Measurements from ENCODE around the gene PC. TPM values are rescaled to one million over a fixed set of nuclear protein-coding genes. Genes with fewer than 3 reads are reported as not detected.

The PC gene
- total and polyA plus RNA-seq, 2 experiments from 2014 or later, result 18.3 to 21.7 TPM

DNA sequence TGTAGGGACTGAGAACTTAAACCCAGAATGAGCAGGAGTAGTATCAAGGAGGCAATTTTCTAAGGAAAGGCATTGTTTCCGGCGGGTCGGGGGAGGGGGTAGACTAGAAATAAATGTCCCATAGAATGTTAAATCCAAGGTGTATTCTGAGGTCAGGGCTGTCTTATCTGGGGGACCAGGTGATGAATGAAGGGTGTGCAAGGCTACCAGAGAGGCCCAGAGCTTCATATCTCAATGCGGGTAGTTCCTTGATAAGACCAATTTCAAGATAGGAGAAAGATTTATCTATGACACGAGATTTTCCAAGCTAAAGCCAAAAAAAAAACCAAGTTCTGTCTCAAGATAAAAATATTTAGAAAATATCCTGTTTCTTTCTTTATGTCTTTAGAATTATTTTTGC, 123.2 kb downstream of the PC start:
- no peak overlapping the region for H3K27ac ChIP-seq (ENCODE audit: low read depth)

More for the DNA sequence above, 123.2 kb downstream of the PC start:
- Histone ChIP-seq H3K4me1 (ENCODE audit: insufficient read depth) (no peaks in the 10 kb centered on the region), H4K20me1 (replicated peaks; ENCODE audit: insufficient read depth) (no peaks in the 10 kb centered on the region), H3K4me3 (no peak overlapping the region), H3K36me3 (ENCODE audit: insufficient read depth) (no peaks in the 10 kb centered on the region), H3K4me2 (no peak overlapping the region), H3K79me2 (replicated peaks; ENCODE audit: insufficient read depth) (no peaks in the 10 kb centered on the region), H3K27me3 (ENCODE audit: insufficient read depth) (no peaks in the 10 kb centered on the region), H2AFZ (no peak overlapping the region), H3F3A (replicated peaks; ENCODE audit: low read depth) (0 out of 2 replicates have a peak, but pooled peaks cover 5% of the 10 kb centered on the region), H3K9me2 (ENCODE audit: insufficient read depth) (no peaks in the 10 kb centered on the region)
- Mint-ChIP-seq H3K4me1 (peaks cover 2% of the 10 kb centered on the region; the same call in 2 of the 3 replicates), H3K4me3 (no peak overlapping the region), H3K9me3 (no peaks in the 10 kb centered on the region), H3K36me3 (ENCODE audit: low read depth) (no peaks in the 10 kb centered on the region), H3K27ac (peak overlapping the region; percentile 64), H3K27me3 (ENCODE audit: insufficient read depth, low read depth, poor library complexity) (peaks cover 2% of the 10 kb centered on the region)
- no peak for DNase-seq (ENCODE audit: low spot score)
- no peak for TF ChIP-seq JUNB (IDR thresholded peaks at IDR 0.05; ENCODE audit: unreplicated experiment)
- no peak for TF ChIP-seq STAT1 (IDR thresholded peaks at IDR 0.05; ENCODE audit: unreplicated experiment)
- TF ChIP-seq, protein P1, sequence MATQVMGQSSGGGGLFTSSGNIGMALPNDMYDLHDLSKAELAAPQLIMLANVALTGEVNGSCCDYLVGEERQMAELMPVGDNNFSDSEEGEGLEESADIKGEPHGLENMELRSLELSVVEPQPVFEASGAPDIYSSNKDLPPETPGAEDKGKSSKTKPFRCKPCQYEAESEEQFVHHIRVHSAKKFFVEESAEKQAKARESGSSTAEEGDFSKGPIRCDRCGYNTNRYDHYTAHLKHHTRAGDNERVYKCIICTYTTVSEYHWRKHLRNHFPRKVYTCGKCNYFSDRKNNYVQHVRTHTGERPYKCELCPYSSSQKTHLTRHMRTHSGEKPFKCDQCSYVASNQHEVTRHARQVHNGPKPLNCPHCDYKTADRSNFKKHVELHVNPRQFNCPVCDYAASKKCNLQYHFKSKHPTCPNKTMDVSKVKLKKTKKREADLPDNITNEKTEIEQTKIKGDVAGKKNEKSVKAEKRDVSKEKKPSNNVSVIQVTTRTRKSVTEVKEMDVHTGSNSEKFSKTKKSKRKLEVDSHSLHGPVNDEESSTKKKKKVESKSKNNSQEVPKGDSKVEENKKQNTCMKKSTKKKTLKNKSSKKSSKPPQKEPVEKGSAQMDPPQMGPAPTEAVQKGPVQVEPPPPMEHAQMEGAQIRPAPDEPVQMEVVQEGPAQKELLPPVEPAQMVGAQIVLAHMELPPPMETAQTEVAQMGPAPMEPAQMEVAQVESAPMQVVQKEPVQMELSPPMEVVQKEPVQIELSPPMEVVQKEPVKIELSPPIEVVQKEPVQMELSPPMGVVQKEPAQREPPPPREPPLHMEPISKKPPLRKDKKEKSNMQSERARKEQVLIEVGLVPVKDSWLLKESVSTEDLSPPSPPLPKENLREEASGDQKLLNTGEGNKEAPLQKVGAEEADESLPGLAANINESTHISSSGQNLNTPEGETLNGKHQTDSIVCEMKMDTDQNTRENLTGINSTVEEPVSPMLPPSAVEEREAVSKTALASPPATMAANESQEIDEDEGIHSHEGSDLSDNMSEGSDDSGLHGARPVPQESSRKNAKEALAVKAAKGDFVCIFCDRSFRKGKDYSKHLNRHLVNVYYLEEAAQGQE (IDR thresholded peaks at IDR 0.05; ENCODE audit: unreplicated experiment), result no peak
- TF ChIP-seq ZNF331 (CRISPR knock-in tag; IDR thresholded peaks at IDR 0.05; ENCODE audit: low read depth), result no peak
- TF ChIP-seq, protein P2, sequence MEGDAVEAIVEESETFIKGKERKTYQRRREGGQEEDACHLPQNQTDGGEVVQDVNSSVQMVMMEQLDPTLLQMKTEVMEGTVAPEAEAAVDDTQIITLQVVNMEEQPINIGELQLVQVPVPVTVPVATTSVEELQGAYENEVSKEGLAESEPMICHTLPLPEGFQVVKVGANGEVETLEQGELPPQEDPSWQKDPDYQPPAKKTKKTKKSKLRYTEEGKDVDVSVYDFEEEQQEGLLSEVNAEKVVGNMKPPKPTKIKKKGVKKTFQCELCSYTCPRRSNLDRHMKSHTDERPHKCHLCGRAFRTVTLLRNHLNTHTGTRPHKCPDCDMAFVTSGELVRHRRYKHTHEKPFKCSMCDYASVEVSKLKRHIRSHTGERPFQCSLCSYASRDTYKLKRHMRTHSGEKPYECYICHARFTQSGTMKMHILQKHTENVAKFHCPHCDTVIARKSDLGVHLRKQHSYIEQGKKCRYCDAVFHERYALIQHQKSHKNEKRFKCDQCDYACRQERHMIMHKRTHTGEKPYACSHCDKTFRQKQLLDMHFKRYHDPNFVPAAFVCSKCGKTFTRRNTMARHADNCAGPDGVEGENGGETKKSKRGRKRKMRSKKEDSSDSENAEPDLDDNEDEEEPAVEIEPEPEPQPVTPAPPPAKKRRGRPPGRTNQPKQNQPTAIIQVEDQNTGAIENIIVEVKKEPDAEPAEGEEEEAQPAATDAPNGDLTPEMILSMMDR (conservative IDR thresholded peaks at IDR 0.05; ENCODE audit: low read depth in 2 of 2), result no peak
- TF ChIP-seq, protein P3, sequence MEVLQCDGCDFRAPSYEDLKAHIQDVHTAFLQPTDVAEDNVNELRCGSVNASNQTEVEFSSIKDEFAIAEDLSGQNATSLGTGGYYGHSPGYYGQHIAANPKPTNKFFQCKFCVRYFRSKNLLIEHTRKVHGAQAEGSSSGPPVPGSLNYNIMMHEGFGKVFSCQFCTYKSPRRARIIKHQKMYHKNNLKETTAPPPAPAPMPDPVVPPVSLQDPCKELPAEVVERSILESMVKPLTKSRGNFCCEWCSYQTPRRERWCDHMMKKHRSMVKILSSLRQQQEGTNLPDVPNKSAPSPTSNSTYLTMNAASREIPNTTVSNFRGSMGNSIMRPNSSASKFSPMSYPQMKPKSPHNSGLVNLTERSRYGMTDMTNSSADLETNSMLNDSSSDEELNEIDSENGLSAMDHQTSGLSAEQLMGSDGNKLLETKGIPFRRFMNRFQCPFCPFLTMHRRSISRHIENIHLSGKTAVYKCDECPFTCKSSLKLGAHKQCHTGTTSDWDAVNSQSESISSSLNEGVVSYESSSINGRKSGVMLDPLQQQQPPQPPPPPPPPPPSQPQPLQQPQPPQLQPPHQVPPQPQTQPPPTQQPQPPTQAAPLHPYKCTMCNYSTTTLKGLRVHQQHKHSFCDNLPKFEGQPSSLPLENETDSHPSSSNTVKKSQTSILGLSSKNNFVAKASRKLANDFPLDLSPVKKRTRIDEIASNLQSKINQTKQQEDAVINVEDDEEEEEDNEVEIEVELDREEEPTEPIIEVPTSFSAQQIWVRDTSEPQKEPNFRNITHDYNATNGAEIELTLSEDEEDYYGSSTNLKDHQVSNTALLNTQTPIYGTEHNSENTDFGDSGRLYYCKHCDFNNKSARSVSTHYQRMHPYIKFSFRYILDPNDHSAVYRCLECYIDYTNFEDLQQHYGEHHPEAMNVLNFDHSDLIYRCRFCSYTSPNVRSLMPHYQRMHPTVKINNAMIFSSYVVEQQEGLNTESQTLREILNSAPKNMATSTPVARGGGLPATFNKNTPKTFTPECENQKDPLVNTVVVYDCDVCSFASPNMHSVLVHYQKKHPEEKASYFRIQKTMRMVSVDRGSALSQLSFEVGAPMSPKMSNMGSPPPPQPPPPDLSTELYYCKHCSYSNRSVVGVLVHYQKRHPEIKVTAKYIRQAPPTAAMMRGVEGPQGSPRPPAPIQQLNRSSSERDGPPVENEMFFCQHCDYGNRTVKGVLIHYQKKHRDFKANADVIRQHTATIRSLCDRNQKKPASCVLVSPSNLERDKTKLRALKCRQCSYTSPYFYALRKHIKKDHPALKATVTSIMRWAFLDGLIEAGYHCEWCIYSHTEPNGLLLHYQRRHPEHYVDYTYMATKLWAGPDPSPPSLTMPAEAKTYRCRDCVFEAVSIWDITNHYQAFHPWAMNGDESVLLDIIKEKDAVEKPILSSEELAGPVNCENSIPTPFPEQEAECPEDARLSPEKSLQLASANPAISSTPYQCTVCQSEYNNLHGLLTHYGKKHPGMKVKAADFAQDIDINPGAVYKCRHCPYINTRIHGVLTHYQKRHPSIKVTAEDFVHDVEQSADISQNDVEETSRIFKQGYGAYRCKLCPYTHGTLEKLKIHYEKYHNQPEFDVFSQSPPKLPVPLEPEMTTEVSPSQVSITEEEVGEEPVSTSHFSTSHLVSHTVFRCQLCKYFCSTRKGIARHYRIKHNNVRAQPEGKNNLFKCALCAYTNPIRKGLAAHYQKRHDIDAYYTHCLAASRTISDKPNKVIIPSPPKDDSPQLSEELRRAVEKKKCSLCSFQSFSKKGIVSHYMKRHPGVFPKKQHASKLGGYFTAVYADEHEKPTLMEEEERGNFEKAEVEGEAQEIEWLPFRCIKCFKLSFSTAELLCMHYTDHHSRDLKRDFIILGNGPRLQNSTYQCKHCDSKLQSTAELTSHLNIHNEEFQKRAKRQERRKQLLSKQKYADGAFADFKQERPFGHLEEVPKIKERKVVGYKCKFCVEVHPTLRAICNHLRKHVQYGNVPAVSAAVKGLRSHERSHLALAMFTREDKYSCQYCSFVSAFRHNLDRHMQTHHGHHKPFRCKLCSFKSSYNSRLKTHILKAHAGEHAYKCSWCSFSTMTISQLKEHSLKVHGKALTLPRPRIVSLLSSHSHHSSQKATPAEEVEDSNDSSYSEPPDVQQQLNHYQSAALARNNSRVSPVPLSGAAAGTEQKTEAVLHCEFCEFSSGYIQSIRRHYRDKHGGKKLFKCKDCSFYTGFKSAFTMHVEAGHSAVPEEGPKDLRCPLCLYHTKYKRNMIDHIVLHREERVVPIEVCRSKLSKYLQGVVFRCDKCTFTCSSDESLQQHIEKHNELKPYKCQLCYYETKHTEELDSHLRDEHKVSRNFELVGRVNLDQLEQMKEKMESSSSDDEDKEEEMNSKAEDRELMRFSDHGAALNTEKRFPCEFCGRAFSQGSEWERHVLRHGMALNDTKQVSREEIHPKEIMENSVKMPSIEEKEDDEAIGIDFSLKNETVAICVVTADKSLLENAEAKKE (CRISPR knock-in tag; IDR thresholded peaks at IDR 0.05), result no peak
- TF ChIP-seq NANOG (IDR thresholded peaks at IDR 0.05; ENCODE audit: borderline replicate concordance), result no peak
- no peak for TF ChIP-seq EZH2phosphoT487 (IDR thresholded peaks at IDR 0.05; ENCODE audit: unreplicated experiment)
- TF ChIP-seq, protein P4, sequence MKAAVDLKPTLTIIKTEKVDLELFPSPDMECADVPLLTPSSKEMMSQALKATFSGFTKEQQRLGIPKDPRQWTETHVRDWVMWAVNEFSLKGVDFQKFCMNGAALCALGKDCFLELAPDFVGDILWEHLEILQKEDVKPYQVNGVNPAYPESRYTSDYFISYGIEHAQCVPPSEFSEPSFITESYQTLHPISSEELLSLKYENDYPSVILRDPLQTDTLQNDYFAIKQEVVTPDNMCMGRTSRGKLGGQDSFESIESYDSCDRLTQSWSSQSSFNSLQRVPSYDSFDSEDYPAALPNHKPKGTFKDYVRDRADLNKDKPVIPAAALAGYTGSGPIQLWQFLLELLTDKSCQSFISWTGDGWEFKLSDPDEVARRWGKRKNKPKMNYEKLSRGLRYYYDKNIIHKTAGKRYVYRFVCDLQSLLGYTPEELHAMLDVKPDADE (IDR thresholded peaks at IDR 0.05), result no peak
- no peak for TF ChIP-seq POLR2AphosphoS5 (IDR thresholded peaks at IDR 0.05; ENCODE audit: low read depth)
- TF ChIP-seq ZNF114 (CRISPR knock-in tag; IDR thresholded peaks at IDR 0.05), result no peak
- TF ChIP-seq EZH2 (IDR thresholded peaks at IDR 0.05; ENCODE audit: low read depth, unreplicated experiment), result no peak
- TF ChIP-seq CREB1 (CRISPR knock-in tag; IDR thresholded peaks at IDR 0.05; ENCODE audit: low read depth), result no peak
- ATAC-seq, result no peak
